A549 treated with RU486 at 1 μM for 4 hours (cell line): ENCODE results near the gene HDAC11. TPM values are rescaled to one million over a fixed set of nuclear protein-coding genes. Genes with fewer than 3 reads are reported as not detected.

Experiments used
- total RNA-seq: library from RNA; stranded (reverse); fragments of 200-300 nt; extraction: Qiagen RNA extraction; gene quantifications from 5 replicates; pipeline ENCODE4 v1.2.3, GENCODE V29; 2022; ENCODE audit warnings: low read depth

The HDAC11 gene
- total RNA-seq: 5.3 to 8.4 TPM (median 7.3 TPM) in 5 replicates

DNA sequence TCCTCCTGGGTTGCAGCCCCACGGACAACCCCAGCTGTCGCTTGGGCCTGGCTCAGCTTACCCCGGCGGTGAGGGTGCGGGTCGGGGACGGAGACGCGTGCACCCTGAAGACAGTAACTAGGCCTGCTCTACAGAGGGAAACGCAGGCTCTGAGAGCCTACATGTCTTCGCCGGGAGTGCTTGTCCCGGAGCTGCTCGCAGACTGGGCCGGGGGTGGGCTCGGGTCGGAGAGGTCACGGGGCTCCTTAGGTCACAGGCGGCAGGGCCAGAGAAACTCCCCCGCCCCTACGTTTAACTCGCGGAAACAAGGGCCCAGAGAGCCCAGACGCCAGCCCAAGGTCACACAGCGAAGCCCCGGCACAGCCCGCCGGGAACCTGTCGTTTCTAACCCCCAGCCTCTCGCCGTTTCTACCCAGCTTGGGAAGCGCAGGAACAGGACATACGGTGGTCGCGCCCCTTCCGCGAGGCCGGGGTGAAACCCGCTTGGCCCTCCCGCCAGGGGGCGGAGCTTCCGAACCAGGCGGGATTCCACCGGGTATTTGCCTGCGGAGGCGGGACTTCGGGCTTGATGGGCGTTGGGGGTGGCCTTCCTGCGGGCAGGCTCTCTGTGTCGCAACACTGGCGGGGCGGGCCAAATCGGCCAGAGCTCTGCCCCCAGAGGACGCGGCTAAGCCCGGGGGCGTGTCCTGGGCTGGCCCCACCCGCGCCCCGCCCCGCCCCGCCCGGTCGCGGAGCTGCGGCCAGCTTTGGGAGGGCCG is at the start of gene HDAC11:
Gene HDAC11 (plus strand): TSS at position 725 of the 758 bp plus-strand sequence. CDS start 42 bp downstream, outside the sequence.

GRCh38 chr3:13548696-13549622 is 68.9 kb downstream of the HDAC11 start, which contains the start of gene FBLN2:
Gene FBLN2, plus strand, starts transcription at chr3:13549125. Its CDS starts 21,231 bp downstream, at chr3:13570356.

Other genes starting within 250 kb of the HDAC11 start
- 28.6 to 40.7 TPM (median 37.5 TPM) in 5 replicates for gene NUP210, start 60.0 kb upstream of the HDAC11 start, total RNA-seq
- 1.6 to 3.4 TPM (median 2.5 TPM) in 5 replicates for gene FBLN2, start 68.8 kb downstream of the HDAC11 start, total RNA-seq